ENCODE data around the gene PNPLA5. TPM values are rescaled to one million over a fixed set of nuclear protein-coding genes. Genes with fewer than 3 reads are reported as not detected.
A peak's percentile ranks its signal among the peaks of the same experiment; 100 is the strongest.

PNPLA5 gene
- total and polyA plus RNA-seq, 2 of the 13 experiments (the other 11 are each of a cell fraction or from before 2014, with no cell fraction given): not detected

- peaks cover 14% of the 10 kb centered on the region for H4K20me1 ChIP-seq (ENCODE audit: insufficient read depth, low read length)
- no peak overlapping the region for H2AFZ ChIP-seq (ENCODE audit: low read length)
- WGBS (ENCODE audit: low lambda C conversion rate): 5% methylated on average over 5 of the region's 7 CpGs
- no TSS peak for BruUV-seq (replicated peaks)
- ChIA-PET POLR2A (interaction anchor here (1.0 to 3.6 kb wide), 3 partner anchors 10 to 30 kb away, joined by 3 to 21 read pairs (median 6); partner anchors contain the start of gene SAMM50), CTCF (ENCODE audit: low intra/inter-chr PET ratio, low total read pairs) (no interaction called here)
- H3K79me2 ChIP-seq (ENCODE audit: insufficient read depth, low read length): peaks cover 12% of the 10 kb centered on the region
- H3K9ac ChIP-seq (ENCODE audit: insufficient read depth, low read depth, low read length): peak overlapping the region; percentile 93
- peaks cover 1 to 7% of the 10 kb centered on the region in 2 experiments for H3K36me3 ChIP-seq (replicated peaks in 1 of 2; ENCODE audit: control insufficient read depth in 1 of 2, insufficient read depth in 2 of 2, low read length in 2 of 2)
- peak overlapping the region; percentile 94 for H3K4me2 ChIP-seq (ENCODE audit: low read depth, low read length)
- in situ Hi-C loops (cut with HindIII; ENCODE audit: extremely low pct_ligation_motif_present, low pct_unique_long_range_greater_than_20kb): no loop called here
- intact Hi-C loops (cut with micrococcal nuclease; ENCODE audit: unreplicated experiment): loop anchor here (1.0 kb wide), 1 partner anchor 21 kb away; no protein-coding TSS in a partner anchor
- ATAC-seq (no peak), FAIRE-seq (no peak), DNase-seq (ENCODE audit: low spot score) (no peak)
- H3K27me3 ChIP-seq (ENCODE audit: control insufficient read depth in 1 of 2, insufficient read depth in 2 of 2, low read length in 2 of 2): no peaks in the 10 kb centered on the region; a peak in 1 of 5 replicates
- no peaks in the 10 kb centered on the region for H3K9me3 ChIP-seq (ENCODE audit: low read length)
- peak overlapping the region; percentile 85 to 88 (median 87) for H3K4me3 ChIP-seq (replicated peaks in 1 of 3; ENCODE audit: insufficient read depth in 1 of 3, low read depth in 2 of 3, low read length in 3 of 3)
- peak overlapping the region; percentile 97 for H3K27ac ChIP-seq (ENCODE audit: extremely low read length, insufficient read depth, low read length)
- peaks cover 69% of the 10 kb centered on the region for H3K4me1 ChIP-seq (ENCODE audit: insufficient read depth, low read length)
- TF ChIP-seq KLF11 (CRISPR knock-in tag; IDR thresholded peaks at IDR 0.05): no peak
- TF ChIP-seq HHEX (CRISPR knock-in tag; IDR thresholded peaks at IDR 0.05): no peak
- TF ChIP-seq NKX3-1 (CRISPR knock-in tag; IDR thresholded peaks at IDR 0.05): no peak
- TF ChIP-seq ZC3H4 (CRISPR knock-in tag; IDR thresholded peaks at IDR 0.05; ENCODE audit: borderline replicate concordance): peak; percentile 45; the same call in 1 of the 2 replicates
- TF ChIP-seq ZNF691 (CRISPR knock-in tag; IDR thresholded peaks at IDR 0.05; ENCODE audit: borderline replicate concordance, low read depth): no peak
- TF ChIP-seq TARDBP (CRISPR knock-in tag; IDR thresholded peaks at IDR 0.05): no peak
- no peak for TF ChIP-seq ZNF839 (CRISPR knock-in tag; IDR thresholded peaks at IDR 0.05; ENCODE audit: borderline replicate concordance)
- TF ChIP-seq ZBTB21 (CRISPR knock-in tag; IDR thresholded peaks at IDR 0.05): no peak
- TF ChIP-seq CCDC6 (CRISPR knock-in tag; IDR thresholded peaks at IDR 0.05): no peak
- no peak for TF ChIP-seq TAF1 (CRISPR knock-in tag; IDR thresholded peaks at IDR 0.05)
- no peak for TF ChIP-seq GPN1 (CRISPR knock-in tag; IDR thresholded peaks at IDR 0.05; ENCODE audit: borderline replicate concordance)
- no peak for TF ChIP-seq ELF4 (CRISPR knock-in tag; IDR thresholded peaks at IDR 0.05; ENCODE audit: borderline replicate concordance)
- no peak for TF ChIP-seq ZNF367 (CRISPR knock-in tag; IDR thresholded peaks at IDR 0.05; ENCODE audit: borderline replicate concordance)
- no peak for TF ChIP-seq PAX8 (CRISPR knock-in tag; IDR thresholded peaks at IDR 0.05; ENCODE audit: borderline replicate concordance)
- TF ChIP-seq MAZ (IDR thresholded peaks at IDR 0.05; ENCODE audit: borderline replicate concordance, low read depth, low read length): no peak
- TF ChIP-seq MAZ (CRISPR knock-in tag; IDR thresholded peaks at IDR 0.05; ENCODE audit: low read depth): 0 out of 2 replicates have a peak, but pooled peaks have one; percentile 2
- TF ChIP-seq ZNF33B (CRISPR knock-in tag; IDR thresholded peaks at IDR 0.05): no peak
- no peak for TF ChIP-seq ZNF501 (CRISPR knock-in tag; IDR thresholded peaks at IDR 0.05)
- no peak for TF ChIP-seq KDM2A (CRISPR knock-in tag; IDR thresholded peaks at IDR 0.05; ENCODE audit: borderline replicate concordance, low read depth)
- TF ChIP-seq HIVEP1 (CRISPR knock-in tag; IDR thresholded peaks at IDR 0.05): no peak
- 0 out of 2 replicates have a peak, but pooled peaks have one; percentile 1 for TF ChIP-seq ZNF800 (CRISPR knock-in tag; IDR thresholded peaks at IDR 0.05)
- TF ChIP-seq ESRRA (CRISPR knock-in tag; IDR thresholded peaks at IDR 0.05; ENCODE audit: low read depth): no peak
- no peak for TF ChIP-seq ZNF598 (CRISPR knock-in tag; IDR thresholded peaks at IDR 0.05; ENCODE audit: borderline replicate concordance)
- no peak for TF ChIP-seq ASH2L (IDR thresholded peaks at IDR 0.05; ENCODE audit: insufficient read length, low read depth, low read length)
These were observed 33.1 kb upstream of the PNPLA5 start for GRCh38 chr22:43924877-43925276.

Measured in HepG2 (cell line).